ENCODE measurements around the gene PHACTR1.

Gene PHACTR1

DNA sequence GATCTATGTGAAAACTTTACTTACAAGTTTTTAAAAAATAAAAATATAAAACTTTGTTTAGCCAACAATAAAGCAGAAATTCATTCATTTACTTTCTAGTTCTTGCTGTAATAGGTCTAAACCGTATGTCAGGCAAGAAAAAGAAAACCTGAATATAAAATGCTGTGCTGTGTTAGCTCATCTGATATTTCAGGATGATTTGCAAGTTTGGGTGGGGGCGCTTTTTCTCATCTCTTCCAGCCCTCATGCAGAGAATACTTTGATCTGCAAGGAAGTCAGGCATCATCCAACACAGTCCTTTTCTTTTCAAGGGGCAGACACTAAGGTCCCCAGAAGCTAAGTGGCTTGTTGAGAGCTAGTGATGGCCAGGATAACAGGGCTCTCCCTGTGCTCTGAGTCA lies 458.5 kb downstream of the PHACTR1 start:
- DNase-seq (ENCODE audit: low read depth in 1 of 2, low spot score in 1 of 2), result no peak
- H3K4me3 ChIP-seq (replicated peaks; ENCODE audit: insufficient read depth, low read length), result no peak overlapping the region
- no peak overlapping the region for H3K27ac ChIP-seq (replicated peaks)
- TF ChIP-seq POLR2AphosphoS5 (IDR thresholded peaks at IDR 0.05; ENCODE audit: low read depth), result no peak
- no peak for TF ChIP-seq GABPA (IDR thresholded peaks at IDR 0.05; ENCODE audit: low read depth)
- TF ChIP-seq, protein P1, sequence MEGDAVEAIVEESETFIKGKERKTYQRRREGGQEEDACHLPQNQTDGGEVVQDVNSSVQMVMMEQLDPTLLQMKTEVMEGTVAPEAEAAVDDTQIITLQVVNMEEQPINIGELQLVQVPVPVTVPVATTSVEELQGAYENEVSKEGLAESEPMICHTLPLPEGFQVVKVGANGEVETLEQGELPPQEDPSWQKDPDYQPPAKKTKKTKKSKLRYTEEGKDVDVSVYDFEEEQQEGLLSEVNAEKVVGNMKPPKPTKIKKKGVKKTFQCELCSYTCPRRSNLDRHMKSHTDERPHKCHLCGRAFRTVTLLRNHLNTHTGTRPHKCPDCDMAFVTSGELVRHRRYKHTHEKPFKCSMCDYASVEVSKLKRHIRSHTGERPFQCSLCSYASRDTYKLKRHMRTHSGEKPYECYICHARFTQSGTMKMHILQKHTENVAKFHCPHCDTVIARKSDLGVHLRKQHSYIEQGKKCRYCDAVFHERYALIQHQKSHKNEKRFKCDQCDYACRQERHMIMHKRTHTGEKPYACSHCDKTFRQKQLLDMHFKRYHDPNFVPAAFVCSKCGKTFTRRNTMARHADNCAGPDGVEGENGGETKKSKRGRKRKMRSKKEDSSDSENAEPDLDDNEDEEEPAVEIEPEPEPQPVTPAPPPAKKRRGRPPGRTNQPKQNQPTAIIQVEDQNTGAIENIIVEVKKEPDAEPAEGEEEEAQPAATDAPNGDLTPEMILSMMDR (IDR thresholded peaks at IDR 0.05; ENCODE audit: insufficient read depth, low read length), result no peak
- TF ChIP-seq SPI1 (IDR thresholded peaks at IDR 0.05; ENCODE audit: borderline replicate concordance, low read depth), result no peak
- TF ChIP-seq, protein P2, sequence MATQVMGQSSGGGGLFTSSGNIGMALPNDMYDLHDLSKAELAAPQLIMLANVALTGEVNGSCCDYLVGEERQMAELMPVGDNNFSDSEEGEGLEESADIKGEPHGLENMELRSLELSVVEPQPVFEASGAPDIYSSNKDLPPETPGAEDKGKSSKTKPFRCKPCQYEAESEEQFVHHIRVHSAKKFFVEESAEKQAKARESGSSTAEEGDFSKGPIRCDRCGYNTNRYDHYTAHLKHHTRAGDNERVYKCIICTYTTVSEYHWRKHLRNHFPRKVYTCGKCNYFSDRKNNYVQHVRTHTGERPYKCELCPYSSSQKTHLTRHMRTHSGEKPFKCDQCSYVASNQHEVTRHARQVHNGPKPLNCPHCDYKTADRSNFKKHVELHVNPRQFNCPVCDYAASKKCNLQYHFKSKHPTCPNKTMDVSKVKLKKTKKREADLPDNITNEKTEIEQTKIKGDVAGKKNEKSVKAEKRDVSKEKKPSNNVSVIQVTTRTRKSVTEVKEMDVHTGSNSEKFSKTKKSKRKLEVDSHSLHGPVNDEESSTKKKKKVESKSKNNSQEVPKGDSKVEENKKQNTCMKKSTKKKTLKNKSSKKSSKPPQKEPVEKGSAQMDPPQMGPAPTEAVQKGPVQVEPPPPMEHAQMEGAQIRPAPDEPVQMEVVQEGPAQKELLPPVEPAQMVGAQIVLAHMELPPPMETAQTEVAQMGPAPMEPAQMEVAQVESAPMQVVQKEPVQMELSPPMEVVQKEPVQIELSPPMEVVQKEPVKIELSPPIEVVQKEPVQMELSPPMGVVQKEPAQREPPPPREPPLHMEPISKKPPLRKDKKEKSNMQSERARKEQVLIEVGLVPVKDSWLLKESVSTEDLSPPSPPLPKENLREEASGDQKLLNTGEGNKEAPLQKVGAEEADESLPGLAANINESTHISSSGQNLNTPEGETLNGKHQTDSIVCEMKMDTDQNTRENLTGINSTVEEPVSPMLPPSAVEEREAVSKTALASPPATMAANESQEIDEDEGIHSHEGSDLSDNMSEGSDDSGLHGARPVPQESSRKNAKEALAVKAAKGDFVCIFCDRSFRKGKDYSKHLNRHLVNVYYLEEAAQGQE (IDR thresholded peaks at IDR 0.05; ENCODE audit: insufficient replicate concordance, low read depth), result no peak
- H3K27me3 ChIP-seq (ENCODE audit: insufficient read depth, poor library complexity, severe bottlenecking), result no peaks in the 10 kb centered on the region

DNA sequence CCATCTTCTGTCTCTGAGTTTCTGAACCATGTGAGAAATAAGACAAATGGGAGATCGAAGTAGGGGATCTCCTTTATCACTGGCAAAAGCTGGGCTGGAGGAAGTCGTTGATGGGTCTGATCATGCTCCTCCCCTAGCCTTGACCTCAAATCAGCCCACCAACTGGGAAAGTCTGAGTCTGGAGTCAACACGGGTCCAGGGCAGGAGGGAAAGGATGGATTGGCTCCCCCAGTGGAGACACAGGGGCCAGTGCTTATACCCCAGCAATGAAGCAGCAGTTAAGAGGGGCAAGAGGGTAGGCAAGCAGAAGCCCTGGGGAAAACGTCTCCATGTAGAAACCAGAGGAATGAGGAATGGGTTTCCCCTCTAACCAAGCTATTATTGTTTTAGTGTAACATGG lies 459.2 kb downstream of the PHACTR1 start:
- no peak overlapping the region for H3K27ac ChIP-seq (replicated peaks)
- H3K27me3 ChIP-seq (ENCODE audit: insufficient read depth, poor library complexity, severe bottlenecking), result no peaks in the 10 kb centered on the region
- TF ChIP-seq, protein P2 (IDR thresholded peaks at IDR 0.05; ENCODE audit: insufficient replicate concordance, low read depth), result no peak
- TF ChIP-seq, protein P1 (IDR thresholded peaks at IDR 0.05; ENCODE audit: insufficient read depth, low read length), result no peak
- TF ChIP-seq GABPA (IDR thresholded peaks at IDR 0.05; ENCODE audit: low read depth), result no peak
- TF ChIP-seq POLR2AphosphoS5 (IDR thresholded peaks at IDR 0.05; ENCODE audit: low read depth), result no peak
- no peak for TF ChIP-seq SPI1 (IDR thresholded peaks at IDR 0.05; ENCODE audit: borderline replicate concordance, low read depth)
- DNase-seq (ENCODE audit: low read depth in 1 of 2, low spot score in 1 of 2), result no peak
- no peak overlapping the region for H3K4me3 ChIP-seq (replicated peaks; ENCODE audit: insufficient read depth, low read length)

DNA sequence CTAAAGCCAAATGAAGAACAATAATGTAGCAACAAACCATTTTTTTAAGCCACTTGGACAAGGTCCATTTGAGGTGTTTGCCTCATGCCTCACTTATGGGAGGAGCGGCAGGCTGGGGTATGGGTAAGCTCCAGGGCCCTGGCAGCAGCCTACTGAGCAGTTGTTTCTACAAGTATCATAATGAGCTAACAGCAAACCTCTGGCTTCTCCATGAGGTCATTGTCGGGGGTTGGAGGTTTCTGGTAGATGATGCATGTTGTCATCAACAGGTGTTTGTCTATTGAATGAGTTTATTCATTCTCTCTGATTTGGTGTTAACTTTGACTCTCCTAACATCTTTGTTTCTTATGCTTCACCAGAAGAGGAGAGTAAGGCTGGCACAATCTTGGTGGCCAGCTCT lies 461.1 kb downstream of the PHACTR1 start:
- Histone ChIP-seq H3K27me3 (ENCODE audit: insufficient read depth, poor library complexity, severe bottlenecking) (no peaks in the 10 kb centered on the region), H3K4me3 (replicated peaks; ENCODE audit: insufficient read depth, low read length) (no peak overlapping the region), H3K27ac (replicated peaks) (no peak overlapping the region)
- no peak for DNase-seq (ENCODE audit: low read depth in 1 of 2, low spot score in 1 of 2)
- TF ChIP-seq, protein P1 (IDR thresholded peaks at IDR 0.05; ENCODE audit: insufficient read depth, low read length), result no peak
- TF ChIP-seq, protein P2 (IDR thresholded peaks at IDR 0.05; ENCODE audit: insufficient replicate concordance, low read depth), result no peak
- no peak for TF ChIP-seq POLR2AphosphoS5 (IDR thresholded peaks at IDR 0.05; ENCODE audit: low read depth)
- no peak for TF ChIP-seq GABPA (IDR thresholded peaks at IDR 0.05; ENCODE audit: low read depth)
- no peak for TF ChIP-seq SPI1 (IDR thresholded peaks at IDR 0.05; ENCODE audit: borderline replicate concordance, low read depth)
